Keratinocyte (primary cell): ENCODE measurements around the gene CKS1B. TPM values are rescaled to one million over a fixed set of nuclear protein-coding genes. Genes with fewer than 3 reads are reported as not detected.

Experiments used
- DNase-seq: peaks from one replicate; pipeline ENCODE4 v3.0.0-alpha.2; 2011; ENCODE audit warnings: low read depth, missing footprints, low spot score
- FAIRE-seq: peaks from 2 replicates; lab custom pipeline; 2011; peaks lifted over from hg19 to GRCh38; lab: Jason Lieb, UNC
- H2AFZ ChIP-seq: 2 replicates; pipeline ENCODE4 v1.6.0; 2012; ENCODE audit warnings: low read length, control low read depth, inconsistent platforms; ENCODE audit not compliant: control insufficient read depth
- H3K27ac ChIP-seq: 2 replicates; pipeline ENCODE4 v1.5.1; 2011; ENCODE audit warnings: low read length; ENCODE audit not compliant: control insufficient read depth, insufficient read depth
- H3K27me3 ChIP-seq: 3 replicates; pipeline ENCODE4 v1.6.0; 2011; ENCODE audit warnings: low read length; ENCODE audit not compliant: control insufficient read depth, insufficient read depth; ENCODE audit errors: extremely low read depth
- H3K36me3 ChIP-seq, 2 experiments: 2 replicates in 1 of 2; 3 replicates in 1 of 2; pipeline ENCODE4 v1.5.1; 2011; ENCODE audit warnings: low read length in 2 of 2, mild to moderate bottlenecking in 1 of 2; ENCODE audit not compliant: control insufficient read depth in 2 of 2, insufficient read depth in 2 of 2; ENCODE audit errors: extremely low read depth in 1 of 2
- H3K4me1 ChIP-seq: 3 replicates; pipeline ENCODE4 v1.5.1; 2011; ENCODE audit warnings: low read length; ENCODE audit not compliant: control insufficient read depth, insufficient read depth; ENCODE audit errors: extremely low read depth
- H3K4me2 ChIP-seq: 3 replicates; pipeline ENCODE4 v1.6.0; 2011; ENCODE audit warnings: low read depth, low read length; ENCODE audit not compliant: control insufficient read depth, insufficient read depth; ENCODE audit errors: extremely low read depth
- H3K4me3 ChIP-seq, 3 experiments: fragments of 200-600 bp in 1 of 3; sonication (generic) in 1 of 3; 2 replicates in 2 of 3; 3 replicates in 1 of 3; pipeline ENCODE4 v1.5.1; 2011 to 2016; ENCODE audit warnings: low read length in 3 of 3, mild to moderate bottlenecking in 3 of 3, control low read depth in 2 of 3, inconsistent platforms in 1 of 3, low read depth in 1 of 3, mixed read lengths in 1 of 3, mixed run types in 1 of 3, moderate library complexity in 1 of 3; ENCODE audit not compliant: control insufficient read depth in 2 of 3, insufficient read depth in 2 of 3; ENCODE audit errors: extremely low read depth in 1 of 3
- H3K79me2 ChIP-seq: 2 replicates; pipeline ENCODE4 v1.6.0; 2012; ENCODE audit warnings: low read length; ENCODE audit not compliant: control insufficient read depth, insufficient read depth
- H3K9ac ChIP-seq: 3 replicates; pipeline ENCODE4 v1.6.0; 2011; ENCODE audit warnings: low read length; ENCODE audit not compliant: control insufficient read depth, insufficient read depth; ENCODE audit errors: extremely low read depth
- H3K9me1 ChIP-seq: 3 replicates; pipeline ENCODE4 v1.6.0; 2011; ENCODE audit warnings: low read length; ENCODE audit not compliant: control insufficient read depth, insufficient read depth; ENCODE audit errors: extremely low read depth
- H3K9me3 ChIP-seq: 2 replicates; pipeline ENCODE4 v1.5.1; 2012; ENCODE audit warnings: low read depth, low read length; ENCODE audit not compliant: control insufficient read depth
- H4K20me1 ChIP-seq: 3 replicates; pipeline ENCODE4 v1.6.0; 2011; ENCODE audit warnings: low read length; ENCODE audit not compliant: control insufficient read depth, insufficient read depth; ENCODE audit errors: extremely low read depth
- EZH2 ChIP-seq: IDR thresholded peaks from one replicate; pipeline ENCODE4 v1.6.1; 2012; ENCODE audit warnings: inconsistent platforms, mild to moderate bottlenecking, low read length, moderate library complexity
- dilution Hi-C: fragments of 300-500 bp; cut with MboI; formaldehyde crosslinking; loops from one replicate; pipeline ENCODE4 v1.7.0; 2020; ENCODE audit warnings: low sequenced_read_pairs; ENCODE audit not compliant: extremely low pct_ligation_motif_present
- polyA plus RNA-seq, 5 experiments: library from polyadenylated mRNA; depleted of rRNA in 3 of 5; stranded (reverse) in 3 of 5; stranded (forward) in 1 of 5; unstranded in 1 of 5; fragments of >200 nt; gene quantifications; 1 replicate in 1 of 5; 2 replicates in 3 of 5; 3 replicates in 1 of 5; pipeline versions ENCODE4 v1.2.1 to v1.2.3, GENCODE V29; 2011 to 2012; ENCODE audit warnings: missing spikeins in 2 of 5, low read depth in 1 of 5, low replicate concordance in 1 of 5
- TF ChIP-seq, protein P1 (sequence below), 3 experiments: IDR thresholded peaks in 1 of 3; conservative IDR thresholded peaks in 1 of 3; optimal IDR thresholded peaks in 1 of 3; 2 replicates in 2 of 3; 3 replicates in 1 of 3; pipeline versions ENCODE3 to v1.5.1; 2011; ENCODE audit warnings: low read length in 3 of 3, mild to moderate bottlenecking in 3 of 3, moderate library complexity in 2 of 3, control low read depth in 1 of 3, inconsistent platforms in 1 of 3; ENCODE audit not compliant: insufficient read depth in 2 of 3; ENCODE audit errors: extremely low read depth in 1 of 3

The CKS1B gene
- polyA plus RNA-seq, 1 donor (not counting 4 experiments of a cell fraction or from before 2014, with no cell fraction given) = 300 TPM

DNA sequence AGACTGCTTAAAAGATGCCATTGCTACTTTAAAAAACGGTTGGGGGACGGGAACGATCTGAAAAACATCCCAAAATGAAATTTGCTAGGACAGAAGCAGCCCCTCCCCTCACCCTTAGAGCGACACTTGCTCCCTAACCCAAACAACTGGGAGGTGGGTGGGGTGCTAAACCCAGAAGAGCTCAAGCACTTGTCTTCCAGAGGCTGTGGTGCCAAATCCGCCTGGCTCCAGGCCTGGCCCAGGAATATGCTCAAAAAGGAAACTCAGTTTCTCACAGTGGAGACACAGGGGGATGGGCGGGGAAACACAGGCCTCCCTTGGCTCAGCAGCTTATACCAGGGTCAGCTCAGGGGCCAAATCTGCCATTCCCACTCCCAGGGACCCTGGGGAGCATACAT, 17.9 kb upstream of the CKS1B start:
- peak overlapping the region; percentile 73 for H3K4me2 ChIP-seq
- dilution Hi-C loops = no loop called here
- no peak for FAIRE-seq
- H4K20me1 ChIP-seq = no peaks in the 10 kb centered on the region
- peaks cover 2 to 13% of the 10 kb centered on the region in 2 experiments for H3K36me3 ChIP-seq
- peak overlapping the region; percentile 1 for H2AFZ ChIP-seq
- H3K27me3 ChIP-seq = no peaks in the 10 kb centered on the region
- no peaks in the 10 kb centered on the region for H3K9me3 ChIP-seq
- TF ChIP-seq, protein P1, sequence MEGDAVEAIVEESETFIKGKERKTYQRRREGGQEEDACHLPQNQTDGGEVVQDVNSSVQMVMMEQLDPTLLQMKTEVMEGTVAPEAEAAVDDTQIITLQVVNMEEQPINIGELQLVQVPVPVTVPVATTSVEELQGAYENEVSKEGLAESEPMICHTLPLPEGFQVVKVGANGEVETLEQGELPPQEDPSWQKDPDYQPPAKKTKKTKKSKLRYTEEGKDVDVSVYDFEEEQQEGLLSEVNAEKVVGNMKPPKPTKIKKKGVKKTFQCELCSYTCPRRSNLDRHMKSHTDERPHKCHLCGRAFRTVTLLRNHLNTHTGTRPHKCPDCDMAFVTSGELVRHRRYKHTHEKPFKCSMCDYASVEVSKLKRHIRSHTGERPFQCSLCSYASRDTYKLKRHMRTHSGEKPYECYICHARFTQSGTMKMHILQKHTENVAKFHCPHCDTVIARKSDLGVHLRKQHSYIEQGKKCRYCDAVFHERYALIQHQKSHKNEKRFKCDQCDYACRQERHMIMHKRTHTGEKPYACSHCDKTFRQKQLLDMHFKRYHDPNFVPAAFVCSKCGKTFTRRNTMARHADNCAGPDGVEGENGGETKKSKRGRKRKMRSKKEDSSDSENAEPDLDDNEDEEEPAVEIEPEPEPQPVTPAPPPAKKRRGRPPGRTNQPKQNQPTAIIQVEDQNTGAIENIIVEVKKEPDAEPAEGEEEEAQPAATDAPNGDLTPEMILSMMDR (optimal IDR thresholded peaks at IDR 0.05 in 1 of 3, IDR thresholded peaks at IDR 0.05 in 1 of 3, conservative IDR thresholded peaks at IDR 0.05 in 1 of 3; ENCODE audit: extremely low read depth in 1 of 3, insufficient read depth in 2 of 3, low read length in 3 of 3) = no peak
- no peak for TF ChIP-seq EZH2
- H3K9me1 ChIP-seq = no peaks in the 10 kb centered on the region
- peaks cover 30% of the 10 kb centered on the region for H3K4me1 ChIP-seq
- H3K9ac ChIP-seq = peak overlapping the region; percentile 56
- DNase-seq = no peak
- H3K27ac ChIP-seq = peak overlapping the region; percentile 15
- peaks cover 18% of the 10 kb centered on the region for H3K79me2 ChIP-seq
- peak overlapping the region in 2 of 3 experiments; percentile 49 to 71 for H3K4me3 ChIP-seq

DNA sequence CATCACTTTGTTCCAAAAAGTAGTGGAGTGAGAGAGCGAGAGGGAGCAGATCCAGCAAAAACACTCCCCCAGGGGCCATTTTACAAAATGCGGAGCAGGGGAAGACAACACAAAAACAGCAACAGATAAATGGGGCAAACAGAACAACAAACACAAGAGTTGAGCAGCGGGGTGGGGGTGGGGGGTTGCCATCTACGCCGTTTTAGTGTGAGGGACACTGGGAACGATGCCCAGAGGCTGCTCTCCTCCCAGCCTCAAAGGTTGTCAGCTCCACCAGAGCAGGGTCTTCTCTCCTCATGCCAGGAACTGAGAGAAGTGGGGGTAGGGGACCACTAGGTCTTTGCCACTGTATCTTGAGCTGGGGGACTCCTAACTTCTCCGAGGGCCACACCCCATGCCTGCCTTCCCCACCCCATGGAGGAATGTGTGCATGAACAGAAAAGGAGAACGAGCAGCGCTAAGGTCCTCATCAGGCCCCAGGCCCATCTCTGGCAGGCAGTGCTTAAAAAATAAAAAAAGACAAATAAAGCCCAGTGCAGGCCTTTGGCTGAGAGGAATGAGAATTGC, 17.3 kb upstream of the CKS1B start:
- Histone ChIP-seq H3K9ac (no peak overlapping the region), H3K9me3 (no peaks in the 10 kb centered on the region), H3K36me3 (peaks cover 2 to 14% of the 10 kb centered on the region in 2 experiments), H2AFZ (no peak overlapping the region), H3K27ac (no peak overlapping the region), H3K4me1 (peaks cover 31% of the 10 kb centered on the region), H3K4me3 (no peak overlapping the region), H3K79me2 (peaks cover 18% of the 10 kb centered on the region), H4K20me1 (no peaks in the 10 kb centered on the region), H3K4me2 (peak overlapping the region; percentile 73), H3K27me3 (no peaks in the 10 kb centered on the region), H3K9me1 (no peaks in the 10 kb centered on the region)
- TF ChIP-seq, protein P1 (optimal IDR thresholded peaks at IDR 0.05 in 1 of 3, IDR thresholded peaks at IDR 0.05 in 1 of 3, conservative IDR thresholded peaks at IDR 0.05 in 1 of 3; ENCODE audit: extremely low read depth in 1 of 3, insufficient read depth in 2 of 3, low read length in 3 of 3) = no peak
- TF ChIP-seq EZH2 = no peak
- FAIRE-seq (no peak), DNase-seq (no peak)
- dilution Hi-C loops = no loop called here
